ENCODE data around the gene ATP6V0A1.
A peak's percentile ranks its signal among the peaks of the same experiment; 100 is the strongest.
"Not testable (repeated sequence)": the region's sequence is repeated elsewhere in the genome, so short reads cannot be mapped to it uniquely, and the experiment has no call there.

The ATP6V0A1 gene

DNA sequence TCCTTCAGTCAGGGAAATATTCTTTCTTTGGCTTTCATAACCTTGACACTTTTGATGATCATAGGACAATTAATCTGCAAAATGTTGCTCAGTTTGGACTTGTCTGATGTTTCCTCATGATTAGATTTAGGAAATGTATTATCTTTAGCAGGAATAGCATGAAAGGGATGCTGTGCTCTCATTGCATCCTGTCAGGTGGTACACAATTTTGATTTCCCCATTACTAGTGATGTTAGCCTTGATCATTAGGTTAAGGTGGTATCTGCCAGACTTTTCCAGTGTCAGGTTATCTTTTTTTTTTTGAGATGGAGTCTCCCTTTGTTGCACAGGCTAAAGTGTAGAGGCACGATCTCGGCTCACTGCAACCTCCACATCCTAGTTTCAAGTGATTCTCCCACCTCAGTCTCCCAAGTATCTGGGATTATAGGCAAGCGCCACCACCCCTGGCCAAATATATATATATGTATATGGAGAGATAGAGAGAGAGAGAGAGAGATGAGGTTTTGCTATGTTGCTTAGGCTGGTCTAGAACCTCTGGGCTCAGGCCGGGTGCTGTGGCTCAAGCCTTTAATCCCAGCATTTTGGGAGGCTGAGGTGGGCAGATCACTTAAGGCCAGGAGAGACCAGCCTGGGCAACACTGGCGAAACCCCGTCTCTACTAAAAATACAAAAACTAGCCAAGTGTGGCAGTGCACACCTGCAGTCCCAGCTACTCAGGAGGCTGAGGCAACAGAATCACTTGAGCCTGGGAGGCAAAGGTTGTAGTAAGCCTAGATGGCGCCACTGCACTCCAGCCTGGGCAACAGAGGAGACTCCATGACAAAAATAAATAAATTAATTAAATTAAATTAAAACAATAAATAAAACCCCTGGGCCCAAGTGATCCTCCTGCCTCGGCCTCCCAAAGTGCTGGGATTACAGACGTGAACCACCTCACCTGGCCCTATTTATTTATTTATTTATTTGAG, 19.8 kb upstream of the ATP6V0A1 start:
- DNase-seq (ENCODE audit: low read depth) = no peak

DNA sequence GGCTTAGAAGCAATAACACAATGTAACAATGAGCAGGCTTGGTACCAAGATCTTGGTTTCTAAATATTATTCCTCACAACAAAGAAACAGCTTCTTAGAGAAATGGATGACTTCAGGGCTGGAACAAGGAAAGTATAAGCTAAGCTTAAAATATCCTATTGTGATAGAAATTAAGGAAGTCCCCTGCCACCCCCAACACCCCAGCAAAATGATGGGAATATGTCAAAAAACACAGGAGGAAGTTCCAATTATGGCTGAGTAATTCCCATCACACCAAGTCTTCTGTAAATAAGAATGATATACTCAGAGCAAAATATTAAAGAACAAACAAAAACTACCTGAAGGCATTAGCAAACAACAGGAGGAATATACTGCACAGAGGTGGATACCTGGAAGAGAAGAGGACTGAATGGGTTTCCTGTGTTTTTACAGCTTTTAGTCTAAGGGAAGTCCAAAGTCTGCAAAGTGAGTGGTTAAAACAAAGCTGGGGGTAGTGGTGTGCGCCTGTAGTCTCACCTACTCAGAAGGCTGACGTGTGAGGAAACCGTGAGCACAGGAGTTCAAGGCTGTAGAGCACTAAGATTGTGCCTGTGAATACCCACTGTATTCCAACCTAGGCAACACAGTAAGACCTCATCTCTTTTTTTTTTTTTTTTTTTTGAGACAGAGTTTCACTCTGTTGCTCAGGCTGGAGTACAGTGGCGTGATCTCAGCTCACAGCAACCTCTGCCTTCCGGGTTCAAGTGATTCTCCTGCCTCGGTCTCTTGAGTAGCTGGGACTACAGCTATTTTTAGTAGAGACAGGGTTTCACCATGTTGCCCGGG, 17.1 kb upstream of the ATP6V0A1 start:
- DNase-seq (ENCODE audit: low read depth) = no peak

DNA sequence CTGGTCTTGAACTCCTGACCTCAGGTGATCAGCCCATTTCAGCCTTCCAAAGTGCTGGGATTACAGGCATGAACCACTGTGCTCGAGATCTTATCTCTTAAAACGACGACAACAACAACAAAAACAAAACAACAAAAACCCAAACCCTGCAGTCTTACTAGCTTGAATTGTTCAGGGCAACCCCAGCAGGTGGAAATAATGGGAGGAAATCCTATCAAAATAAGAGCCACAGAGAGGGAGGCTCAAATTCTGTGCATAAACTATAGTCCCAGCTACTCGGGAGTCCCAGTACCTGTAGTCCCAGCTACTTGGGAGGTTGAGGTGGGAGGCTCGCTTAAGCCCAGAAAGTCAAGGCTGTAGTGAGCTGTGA, 16.5 kb upstream of the ATP6V0A1 start:
- DNase-seq (ENCODE audit: low read depth) = no peak

DNA sequence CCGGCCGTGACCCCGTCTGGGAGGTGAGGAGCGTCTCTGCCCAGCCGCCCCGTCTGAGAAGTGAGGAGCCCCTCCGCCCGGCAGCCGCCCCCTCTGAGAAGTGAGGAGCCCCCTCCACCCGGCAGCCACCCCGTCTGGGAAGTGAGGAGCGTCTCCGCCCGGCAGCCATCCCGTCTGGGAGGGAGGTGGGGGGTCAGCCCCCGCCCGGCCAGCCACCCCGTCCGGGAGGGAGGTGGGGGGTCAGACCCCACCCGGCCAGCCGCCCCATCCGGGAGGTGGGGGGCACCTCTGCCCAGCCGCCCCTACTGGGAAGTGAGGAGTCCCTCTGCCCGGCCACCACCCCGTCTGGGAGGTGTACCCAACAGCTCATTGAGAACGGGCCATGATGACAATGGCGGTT, 9.5 kb upstream of the ATP6V0A1 start:
- DNase-seq (ENCODE audit: low read depth) = not testable (repeated sequence)

DNA sequence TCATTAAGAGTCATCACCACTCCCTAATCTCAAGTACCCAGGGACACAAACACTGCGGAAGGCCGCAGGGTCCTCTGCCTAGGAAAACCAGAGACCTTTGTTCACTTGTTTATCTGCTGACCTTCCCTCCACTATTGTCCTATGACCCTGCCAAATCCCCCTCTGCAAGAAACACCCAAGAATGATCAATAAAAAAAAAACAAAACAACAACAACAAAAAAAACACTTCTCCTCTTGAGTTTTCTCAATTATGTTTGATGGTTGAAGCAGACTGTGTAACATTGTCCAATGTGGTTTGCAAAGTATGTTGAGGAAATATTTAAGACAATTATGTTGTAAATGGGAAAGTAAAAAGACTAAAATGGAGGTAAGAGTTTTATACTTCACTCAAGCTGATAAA, 8.8 kb upstream of the ATP6V0A1 start:
- not testable (repeated sequence) for DNase-seq (ENCODE audit: low read depth)

DNA sequence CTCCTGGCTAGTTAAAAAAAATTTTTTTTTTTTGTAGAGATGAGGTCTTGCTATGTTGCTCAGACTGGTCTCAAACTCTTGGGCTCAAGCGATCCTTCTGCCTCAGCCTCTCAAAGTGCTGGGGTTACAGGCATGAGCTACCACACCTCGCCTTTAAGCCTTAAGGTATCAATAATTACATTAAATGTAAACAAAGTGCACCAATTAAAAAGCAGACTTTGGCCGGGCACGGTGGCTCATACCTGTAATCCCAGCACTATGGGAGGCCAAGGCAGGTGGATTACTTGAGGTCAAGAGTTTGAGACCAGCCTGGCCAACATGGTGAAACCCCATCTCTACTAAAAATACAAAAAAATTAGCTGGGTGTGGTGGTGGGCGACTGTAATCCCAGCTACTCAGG, 7.4 kb upstream of the ATP6V0A1 start:
- DNase-seq (ENCODE audit: low read depth) = not testable (repeated sequence)

DNA sequence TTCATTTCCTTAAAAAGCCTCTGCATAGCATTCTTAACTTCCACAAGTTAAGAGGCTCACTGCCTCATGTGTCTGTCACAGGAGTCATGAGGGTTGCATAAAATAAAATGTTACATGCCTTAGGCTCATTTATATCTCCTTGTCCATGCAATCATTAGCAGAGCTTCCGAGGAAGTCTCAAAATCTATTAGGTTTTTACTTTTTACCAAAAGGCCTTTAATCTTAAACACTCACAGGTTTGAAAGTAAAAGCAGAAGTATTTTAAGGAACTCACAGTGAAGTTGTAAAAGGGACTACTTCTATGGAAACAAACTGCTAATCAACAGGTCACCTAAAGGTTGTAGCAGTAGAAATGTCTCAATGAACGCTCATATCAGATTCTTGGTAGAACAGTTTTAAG, 5.2 kb upstream of the ATP6V0A1 start:
- no peak for DNase-seq (ENCODE audit: low read depth)

DNA sequence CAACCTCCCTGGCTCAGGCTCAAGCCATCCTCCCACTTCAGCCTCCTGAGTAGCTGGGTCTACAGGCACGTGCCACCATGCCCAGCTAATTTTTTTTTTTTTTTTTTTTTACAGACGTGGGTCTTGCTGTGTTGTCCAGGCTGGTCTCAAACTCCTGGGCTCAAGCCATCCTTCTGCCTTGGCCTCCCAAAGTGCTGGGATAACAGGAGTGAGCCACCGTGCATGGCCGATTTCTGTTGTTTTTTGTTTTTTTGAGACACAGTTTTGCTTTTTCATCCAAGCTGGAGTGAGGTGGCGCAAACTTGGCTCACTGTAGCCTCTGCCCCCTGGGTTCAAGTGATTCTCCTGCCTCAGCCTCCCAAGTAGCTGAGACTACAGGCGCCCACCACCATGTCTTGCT, 3.7 kb upstream of the ATP6V0A1 start:
- not testable (repeated sequence) for DNase-seq (ENCODE audit: low read depth)

DNA sequence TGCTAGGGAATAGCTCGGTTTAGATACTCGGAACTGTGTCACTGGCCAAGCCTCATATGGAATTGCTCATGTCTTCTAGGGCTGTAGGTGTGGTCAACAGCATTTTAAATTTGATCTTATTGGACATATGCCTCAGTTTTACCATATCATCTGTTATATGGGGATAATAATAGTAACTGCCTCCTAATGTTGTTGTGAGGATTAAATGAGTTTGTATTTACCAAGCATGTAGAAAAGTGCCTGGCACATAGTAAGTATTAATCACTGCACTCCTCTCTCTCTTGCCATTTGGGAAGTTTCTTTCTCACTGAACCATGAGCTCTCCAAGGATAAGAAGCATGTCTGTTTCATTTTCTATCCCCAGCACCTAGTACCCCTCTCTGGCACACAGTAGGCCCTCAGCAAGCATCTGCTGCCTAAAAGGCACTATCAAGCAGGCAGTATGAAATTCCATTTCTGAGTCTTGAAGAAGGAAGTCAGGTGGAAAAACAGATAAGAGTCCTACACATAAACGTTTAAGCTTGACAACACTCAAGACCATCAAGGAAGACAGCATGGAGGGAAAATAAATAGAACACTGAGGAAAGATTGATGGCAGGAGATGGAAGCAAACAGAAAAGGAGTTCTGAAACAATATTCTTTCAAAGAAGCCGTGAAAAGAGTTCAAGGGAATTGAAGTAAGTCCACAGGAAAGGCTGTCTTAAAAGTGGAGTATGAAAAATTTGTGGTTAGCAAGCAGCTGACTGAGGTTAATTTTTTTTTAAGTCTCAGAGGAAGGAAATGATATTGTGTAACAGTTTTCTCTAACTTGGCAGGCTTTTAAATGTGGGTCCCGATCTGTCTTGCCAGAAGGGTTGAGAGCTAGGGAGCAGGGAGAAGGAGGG, 2.2 kb upstream of the ATP6V0A1 start:
- DNase-seq (ENCODE audit: low read depth) = no peak

DNA sequence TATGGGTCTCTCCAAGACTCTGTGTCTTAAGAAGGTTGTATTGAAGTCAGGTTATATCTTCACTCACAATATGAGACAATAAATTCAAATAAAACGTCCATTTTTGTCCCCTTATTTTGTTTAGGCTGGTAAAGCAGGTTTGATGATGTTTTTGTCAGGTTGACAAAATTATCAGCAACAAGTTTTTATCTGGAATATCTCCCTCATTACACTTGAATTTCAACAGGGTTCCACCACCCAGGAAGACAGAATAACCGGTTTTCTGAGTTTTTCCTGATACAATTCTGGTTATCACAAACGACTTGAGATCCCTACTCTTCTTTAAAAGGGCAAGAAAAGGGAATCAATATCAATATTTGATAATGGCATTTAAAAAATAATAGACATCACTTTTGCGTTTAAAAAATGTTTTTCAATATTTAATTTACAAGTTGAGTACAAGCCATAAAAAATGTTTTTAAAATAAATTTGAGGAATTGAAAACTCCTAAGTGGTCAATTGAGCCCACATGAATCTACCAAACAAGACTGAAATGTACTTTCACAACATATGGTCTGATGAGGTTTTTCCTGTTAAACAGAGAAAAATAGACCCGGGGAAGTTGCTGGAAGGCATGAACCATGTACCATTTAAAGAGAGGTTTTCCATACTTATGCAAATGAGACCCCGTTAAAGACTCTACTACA, 1.4 kb upstream of the ATP6V0A1 start:
- DNase-seq (ENCODE audit: low read depth) = no peak

DNA sequence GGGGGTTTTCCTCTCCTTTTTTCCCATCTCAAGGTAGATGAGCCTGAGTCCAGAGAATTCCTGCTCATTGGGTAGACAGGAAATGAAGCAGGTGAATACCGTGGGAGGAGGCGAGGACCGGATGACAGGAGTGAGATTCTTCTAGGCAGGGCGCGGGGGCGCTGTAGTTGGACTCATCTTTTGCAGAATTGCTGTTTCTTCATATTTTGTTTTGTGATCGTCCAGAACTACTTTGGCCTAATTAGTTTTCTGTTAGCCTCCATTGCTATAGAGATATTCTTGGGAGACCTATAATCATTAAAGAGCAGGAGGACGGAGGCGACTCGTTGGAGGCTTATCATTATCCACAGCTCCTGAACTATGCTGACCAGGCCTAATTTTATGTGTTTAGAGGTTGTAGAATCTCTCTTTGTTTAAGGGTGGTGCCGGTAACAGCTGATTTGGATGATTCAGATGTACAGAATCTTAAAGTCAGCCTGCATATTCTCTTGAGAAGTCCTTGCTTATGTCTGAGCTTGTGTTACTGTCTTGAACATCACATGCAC, 650 bp downstream of the ATP6V0A1 start:
- no peak for DNase-seq (ENCODE audit: low read depth)

DNA sequence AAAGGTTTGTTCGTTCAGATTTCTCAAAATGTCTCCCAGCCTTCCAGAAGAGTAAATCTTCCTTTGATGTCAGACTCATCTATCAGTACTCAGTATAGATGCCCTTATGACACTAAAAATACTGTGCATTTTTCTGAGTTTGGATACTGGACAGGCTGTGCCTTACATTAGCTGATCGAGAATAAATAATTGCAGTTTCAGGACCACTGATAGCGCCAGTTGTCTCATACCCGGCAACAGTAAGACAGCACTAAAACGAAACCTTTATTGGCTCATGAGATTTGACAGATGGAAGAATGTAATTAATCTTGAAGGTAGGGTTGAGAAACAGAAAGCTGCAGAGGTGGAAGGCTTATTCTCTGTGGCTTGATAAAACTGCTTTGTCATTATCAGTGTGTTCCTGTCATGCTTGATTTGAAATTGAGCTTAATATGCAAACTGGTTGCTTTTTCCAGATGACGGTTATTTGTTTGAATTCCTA, 1.2 kb downstream of the ATP6V0A1 start:
- no peak for DNase-seq (ENCODE audit: low read depth)

DNA sequence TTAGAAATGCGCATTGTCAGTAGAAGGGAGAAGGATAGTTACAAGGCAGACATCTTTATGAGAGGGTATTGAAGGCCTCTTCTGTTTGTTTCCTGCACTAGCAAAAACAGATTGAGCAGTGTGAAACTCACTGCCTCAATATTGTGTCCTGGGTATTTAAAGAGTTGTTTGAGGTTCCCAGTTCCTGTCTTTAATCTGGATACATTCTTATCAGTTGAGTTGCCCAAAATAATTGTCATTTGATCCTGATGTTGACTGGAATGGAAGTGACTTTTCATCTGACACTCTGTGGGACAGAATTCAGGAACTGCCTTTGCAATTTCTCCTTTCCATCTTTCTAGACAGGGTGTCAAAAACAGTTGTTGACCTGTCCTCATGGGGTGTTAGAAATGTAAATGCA, 1.7 kb downstream of the ATP6V0A1 start:
- no peak for DNase-seq (ENCODE audit: low read depth)

DNA sequence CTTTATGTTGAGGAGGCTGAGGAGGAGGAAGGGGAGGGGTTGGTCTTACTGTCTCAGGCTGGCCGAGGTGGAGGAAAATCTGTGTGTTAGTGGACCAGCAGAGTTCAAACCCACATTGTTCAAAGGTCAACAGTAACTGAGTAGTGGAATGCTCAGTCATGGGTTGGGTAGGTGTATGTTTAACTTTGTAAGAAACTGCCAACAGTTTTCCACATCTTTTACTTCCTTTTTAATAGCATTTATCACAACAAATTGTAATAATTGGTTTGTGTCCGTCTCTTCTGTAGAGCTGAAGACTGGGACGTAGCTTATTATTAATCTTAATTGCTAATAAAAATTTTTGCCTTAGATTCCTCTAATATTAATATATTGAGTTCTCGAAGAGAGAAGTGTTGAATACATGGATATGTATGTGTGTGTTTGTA, 5.3 kb downstream of the ATP6V0A1 start:
- no peak for DNase-seq (ENCODE audit: low read depth)

DNA sequence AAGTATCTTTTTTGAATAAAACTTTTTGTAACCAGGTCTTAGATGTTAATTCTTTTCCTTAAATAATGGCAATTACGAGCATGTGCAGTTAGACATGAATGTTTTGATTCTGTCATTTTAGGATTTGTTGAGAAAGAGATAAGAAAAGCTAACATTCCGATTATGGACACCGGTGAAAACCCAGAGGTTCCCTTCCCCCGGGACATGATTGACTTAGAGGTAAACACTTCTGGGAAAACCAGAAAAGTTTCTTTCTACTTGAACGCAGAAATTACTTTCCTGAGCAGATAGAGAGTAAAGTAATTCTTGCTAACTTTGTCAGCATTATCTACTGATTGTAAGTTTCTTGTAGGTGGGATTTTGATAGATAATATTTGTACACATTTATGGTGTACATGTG, 9.2 kb downstream of the ATP6V0A1 start:
- no peak for DNase-seq (ENCODE audit: low read depth)

DNA sequence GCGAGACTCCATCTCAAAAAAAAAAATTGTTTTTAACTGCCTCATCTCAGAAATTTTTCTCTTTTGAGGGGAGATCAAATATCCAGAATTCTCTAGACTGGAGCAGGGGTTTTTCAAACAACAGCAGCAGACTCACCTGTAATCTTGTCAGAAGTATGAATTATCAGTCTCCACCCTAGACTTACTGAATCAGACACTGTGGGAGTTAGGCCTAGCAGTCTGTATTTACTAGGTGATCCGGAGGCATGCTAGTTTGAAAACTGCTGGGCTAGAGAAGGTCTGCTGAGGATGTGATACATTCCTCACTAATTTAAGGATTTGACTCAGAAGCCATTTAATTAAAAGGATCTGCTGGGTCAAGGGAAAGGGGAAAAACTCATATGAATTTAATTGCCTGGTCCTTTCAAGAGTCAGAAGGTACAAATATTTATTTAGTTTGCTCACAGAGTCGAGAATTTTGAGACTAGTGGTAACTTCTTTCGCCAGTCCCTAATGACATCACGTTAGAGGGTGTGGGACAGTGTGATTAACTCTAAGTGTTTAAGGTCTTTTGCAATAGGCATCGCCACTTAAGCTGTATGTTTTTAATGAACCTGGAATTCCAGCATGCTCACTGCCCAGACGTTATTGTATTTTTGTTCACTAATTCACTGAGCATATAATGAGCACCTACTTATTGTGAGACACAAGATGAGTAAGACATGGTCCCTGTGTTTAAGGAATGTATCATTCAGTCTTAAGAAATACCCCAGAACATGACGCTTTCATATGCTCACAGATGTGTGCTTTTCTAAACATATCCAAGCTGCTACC, 14.2 kb downstream of the ATP6V0A1 start:
- DNase-seq (ENCODE audit: low read depth) = peak; percentile 79

DNA sequence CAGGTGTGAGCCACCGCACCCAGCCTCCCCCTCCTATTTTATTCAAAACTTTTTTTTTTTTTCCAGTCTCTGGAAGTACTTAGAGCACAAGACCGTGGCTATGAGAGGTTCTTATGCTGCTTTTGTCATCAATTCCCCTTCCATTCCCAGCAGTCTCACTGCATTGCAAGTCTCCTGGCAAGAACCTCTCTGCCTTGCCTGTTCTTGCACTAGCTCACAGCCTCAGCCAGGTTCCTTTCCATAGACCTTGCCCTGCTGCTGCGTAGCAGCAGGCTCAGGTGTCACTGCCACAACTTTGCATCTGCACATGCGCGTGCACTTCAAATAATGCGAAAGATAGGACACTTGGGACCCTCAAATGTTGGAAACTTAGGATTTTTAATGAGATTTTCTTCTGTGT, 15.6 kb downstream of the ATP6V0A1 start:
- DNase-seq (ENCODE audit: low read depth) = no peak

DNA sequence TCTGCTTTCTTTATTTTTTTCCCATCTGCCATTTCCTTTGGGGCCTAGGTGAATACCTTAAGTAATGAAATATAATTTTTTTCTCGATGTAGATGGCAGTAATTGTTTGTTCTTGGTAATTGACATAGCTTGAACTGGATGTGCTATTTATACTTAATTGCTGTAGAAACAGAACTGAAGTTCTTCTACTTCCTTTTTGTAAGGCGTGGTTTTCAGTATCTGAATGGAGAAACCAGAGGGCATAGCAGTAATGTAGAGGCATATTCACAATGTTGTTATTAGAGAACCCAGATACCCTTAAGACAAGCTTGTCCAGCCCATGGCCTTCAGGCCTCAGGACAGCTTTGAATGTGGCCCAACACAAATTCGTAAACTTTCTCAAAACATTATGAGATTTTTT, 16.4 kb downstream of the ATP6V0A1 start:
- no peak for DNase-seq (ENCODE audit: low read depth)

DNA sequence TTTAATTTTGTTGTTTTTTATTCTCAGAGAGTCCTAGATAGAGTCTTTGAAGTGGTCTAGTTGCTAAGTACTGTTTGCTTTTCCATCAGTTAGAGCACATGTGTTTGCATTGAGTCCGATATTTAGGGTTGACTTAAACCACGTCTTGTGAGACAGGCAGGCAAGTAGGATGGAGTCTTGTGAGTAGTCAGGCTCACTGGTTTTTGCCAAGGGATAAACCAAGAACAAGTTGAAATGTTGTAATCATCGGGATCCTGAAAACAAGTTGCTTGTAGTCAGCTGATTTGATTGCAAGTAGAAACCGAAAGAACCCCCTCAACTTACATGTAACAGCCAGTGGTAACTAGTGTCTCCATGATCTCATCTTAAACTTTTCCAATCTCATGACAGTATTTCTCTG, 17.2 kb downstream of the ATP6V0A1 start:
- DNase-seq (ENCODE audit: low read depth) = no peak

DNA sequence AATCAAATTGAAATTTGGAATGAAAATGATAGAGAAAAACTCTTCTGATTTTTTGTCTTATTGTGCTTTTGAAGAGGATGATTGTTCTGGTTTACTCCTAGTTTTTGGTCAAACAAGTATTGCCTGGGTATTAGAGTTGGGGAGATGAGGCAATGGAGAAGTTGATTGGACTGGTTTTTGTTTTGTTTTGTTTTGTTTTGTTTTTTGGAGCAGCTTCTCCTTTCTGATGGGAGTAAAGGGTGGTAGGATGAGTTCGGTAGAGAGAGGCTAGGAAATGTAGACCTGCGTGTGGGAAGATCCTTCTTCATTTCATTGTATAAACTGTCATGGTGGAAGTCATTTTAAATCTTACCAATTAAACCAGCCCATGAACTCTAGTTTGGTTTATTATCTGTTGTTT, 17.7 kb downstream of the ATP6V0A1 start:
- no peak for DNase-seq (ENCODE audit: low read depth)
